ENCODE measurements around the gene C3orf18.

C3orf18 gene

DNA sequence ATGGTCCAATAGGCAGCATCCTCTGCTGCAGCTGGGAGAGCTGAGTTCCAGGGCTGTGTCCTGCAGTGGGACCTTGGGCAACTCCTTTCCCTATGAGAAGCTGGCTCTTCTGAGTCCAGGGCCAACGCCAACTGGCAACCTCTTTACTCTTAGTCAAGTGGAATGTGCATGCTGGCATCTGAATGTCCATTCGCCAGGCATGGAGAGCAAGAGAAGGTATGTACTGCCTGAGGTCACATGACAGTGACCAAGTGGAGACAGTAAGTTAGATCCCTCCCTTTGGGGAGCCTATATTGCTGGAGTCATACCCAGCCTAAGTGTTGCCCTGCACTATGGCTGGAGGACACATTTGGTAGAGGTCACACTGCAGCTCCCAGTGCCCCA, 13.9 kb upstream of the C3orf18 start:
- DNase-seq (ENCODE audit: low read depth in 2 of 2, low spot score in 1 of 2): no peak

DNA sequence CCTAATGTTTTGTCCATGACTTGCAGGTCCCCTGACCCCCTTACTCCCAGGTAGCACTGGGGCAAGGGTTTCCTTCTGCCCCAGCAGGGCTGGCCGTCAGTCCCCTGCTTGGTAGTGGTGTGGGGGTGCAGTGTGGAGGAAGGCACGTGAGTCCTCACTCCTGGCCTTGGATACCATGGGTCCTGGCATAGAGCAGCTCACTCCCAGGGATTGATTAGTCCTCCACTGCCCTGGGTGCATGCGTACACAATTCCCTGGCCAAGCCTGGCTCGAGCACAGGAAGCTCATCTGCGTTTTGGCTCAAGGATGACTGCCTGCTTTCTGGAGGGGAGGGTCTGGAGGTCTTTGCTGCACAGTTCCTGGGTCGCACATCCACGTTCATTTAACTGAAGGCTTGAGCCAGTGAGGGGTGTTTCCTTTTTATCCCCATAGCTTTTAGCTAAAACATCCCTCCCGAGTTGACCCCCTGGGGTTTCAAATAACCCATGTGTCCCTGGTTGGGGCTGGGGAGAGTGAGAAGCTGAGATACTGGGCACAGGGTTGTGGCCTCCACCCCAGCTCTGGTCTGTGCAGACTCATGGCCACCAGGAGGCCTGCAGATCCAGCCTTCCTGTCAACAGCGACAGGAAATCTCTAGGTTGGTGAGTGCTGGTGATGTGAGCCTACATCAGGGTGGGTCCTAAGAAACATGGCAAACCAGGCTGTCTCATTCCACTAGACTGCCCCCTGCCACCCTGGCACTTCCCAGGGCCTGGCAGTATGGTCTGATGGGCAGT, 13.3 kb upstream of the C3orf18 start:
- no peak for DNase-seq (ENCODE audit: low read depth in 2 of 2, low spot score in 1 of 2)

DNA sequence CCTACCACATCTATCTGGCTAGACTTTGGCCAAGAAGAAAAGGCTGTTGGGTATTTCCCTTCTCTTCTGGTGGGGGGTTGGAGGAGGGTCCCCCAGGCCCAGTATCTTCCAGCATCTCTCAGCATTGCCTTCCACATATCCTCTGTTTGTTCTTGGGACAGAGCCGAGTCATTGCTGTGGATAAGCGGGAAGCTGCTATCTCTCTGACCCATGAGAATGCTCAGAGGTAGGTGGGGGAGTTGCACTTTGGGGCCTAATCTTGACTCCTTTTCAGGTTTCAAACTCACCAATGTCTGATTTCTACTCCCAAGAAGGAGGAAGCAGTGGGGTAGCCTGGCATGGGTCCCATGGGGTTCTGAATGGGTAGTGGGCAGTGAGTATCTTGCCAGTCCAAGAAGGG, 9.8 kb upstream of the C3orf18 start:
- DNase-seq (ENCODE audit: low read depth in 2 of 2, low spot score in 1 of 2): no peak

DNA sequence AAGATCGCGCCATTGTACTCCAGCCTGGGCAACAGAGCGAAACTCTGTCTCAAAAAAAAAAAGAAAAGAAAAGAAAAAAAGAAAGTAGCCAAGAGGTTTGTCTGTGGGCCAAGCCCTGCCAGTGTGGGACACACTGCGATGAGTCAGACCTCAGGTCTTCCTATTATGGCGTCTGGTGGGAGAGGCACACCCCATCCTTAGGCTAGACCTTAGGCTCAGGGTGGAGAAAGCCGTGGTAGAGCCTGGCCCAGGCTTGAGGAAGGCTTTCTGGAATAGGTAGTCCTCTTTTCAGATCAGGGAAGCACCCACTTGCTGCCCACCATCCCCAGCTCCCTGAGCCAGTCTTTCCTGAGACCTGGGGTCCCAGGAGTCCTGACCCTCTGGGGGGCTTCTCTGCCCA, 7.8 kb upstream of the C3orf18 start:
- no peak for DNase-seq (ENCODE audit: low read depth in 2 of 2, low spot score in 1 of 2)

DNA sequence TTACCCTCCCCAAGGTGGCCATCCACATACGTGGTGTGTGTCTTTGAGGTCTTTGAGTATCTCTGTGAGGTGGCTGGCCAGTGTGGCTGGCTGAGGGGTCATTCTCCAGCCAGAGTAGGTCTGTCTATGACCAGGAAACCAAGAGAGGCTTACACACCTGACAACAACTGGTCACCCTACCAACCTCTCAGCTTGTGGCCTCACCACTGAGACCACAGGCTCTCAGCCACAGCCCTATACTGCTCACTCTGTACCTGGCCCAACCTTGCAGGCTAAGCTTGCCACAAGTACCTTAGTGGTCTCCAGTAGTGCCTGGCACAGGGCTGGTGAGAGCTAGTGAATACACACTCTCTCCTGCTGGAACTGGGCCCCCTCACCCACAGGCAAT, 6.9 kb upstream of the C3orf18 start:
- DNase-seq (ENCODE audit: low read depth in 2 of 2, low spot score in 1 of 2): no peak

DNA sequence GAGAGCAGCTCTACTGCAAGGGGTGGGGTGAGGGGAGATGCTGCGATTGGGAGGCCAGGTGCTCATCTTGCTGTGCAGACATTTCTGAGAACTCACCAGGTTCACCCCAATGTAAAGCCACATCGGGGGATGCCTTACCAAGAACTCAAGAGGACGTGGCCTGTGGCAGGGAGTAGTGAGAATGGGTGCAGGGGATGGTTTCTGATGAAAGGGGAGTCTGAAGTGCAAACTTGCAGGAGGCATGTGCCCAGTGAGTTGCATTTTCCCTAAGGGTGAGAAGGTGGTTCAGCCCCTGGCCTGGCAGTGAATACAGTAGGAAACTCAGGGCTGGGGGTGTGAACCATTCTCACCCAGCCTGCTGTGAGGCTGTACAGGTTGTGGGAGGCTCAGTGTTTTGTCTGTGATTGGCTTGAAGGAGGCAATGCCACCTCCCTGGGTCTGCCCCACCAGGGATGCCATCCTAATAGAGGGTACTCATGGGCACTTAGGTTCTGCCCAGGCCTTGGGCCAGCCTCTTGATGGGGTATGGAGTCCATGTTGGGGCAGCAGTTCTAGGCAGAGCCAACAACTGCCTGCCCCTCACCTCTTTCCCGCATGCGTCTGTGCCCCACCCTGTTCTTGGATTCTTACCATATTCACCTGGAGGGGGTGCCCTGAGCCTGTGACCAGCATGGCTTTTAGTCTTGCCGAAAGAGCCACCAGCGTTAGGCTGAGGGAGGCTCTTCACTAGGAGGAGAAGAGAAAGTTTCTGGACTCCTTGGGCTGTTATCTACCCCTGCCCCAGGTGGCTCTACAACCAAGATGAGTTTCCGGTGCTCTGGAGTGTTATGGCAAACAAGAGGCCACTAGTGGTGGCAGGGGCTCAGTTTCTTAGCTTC, 6.3 kb upstream of the C3orf18 start:
- peak in 1 of 2 donors; percentile 49 for DNase-seq (ENCODE audit: low read depth in 2 of 2, low spot score in 1 of 2)

DNA sequence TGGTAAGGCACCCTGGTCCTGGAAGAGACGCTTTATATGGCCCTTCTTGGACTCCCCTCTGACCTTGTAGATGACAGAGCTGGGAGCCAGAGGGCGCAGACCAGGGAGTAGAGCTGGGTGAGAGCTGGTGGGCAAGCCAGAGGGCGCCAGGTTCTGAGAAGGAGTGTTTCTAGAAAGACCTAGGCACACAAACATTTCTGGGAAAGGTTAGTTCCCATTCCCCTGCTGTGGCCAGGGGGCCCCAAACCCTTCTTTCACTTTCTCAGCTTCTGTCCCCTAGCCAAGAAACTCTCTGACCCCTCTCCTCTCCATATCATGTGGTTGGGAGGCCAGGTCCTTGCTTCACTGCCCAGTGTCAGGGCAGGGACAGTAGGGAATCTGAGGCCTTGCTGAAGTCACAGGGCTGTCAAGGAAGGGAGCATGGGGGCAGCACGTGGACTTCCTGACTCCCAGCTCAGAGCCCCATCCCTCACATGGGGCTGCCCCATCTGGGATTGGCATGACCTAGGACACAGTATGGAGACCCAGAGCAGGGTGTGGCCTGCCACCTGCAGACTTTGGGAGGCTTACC, 5.3 kb upstream of the C3orf18 start:
- no peak for DNase-seq (ENCODE audit: low read depth in 2 of 2, low spot score in 1 of 2)

DNA sequence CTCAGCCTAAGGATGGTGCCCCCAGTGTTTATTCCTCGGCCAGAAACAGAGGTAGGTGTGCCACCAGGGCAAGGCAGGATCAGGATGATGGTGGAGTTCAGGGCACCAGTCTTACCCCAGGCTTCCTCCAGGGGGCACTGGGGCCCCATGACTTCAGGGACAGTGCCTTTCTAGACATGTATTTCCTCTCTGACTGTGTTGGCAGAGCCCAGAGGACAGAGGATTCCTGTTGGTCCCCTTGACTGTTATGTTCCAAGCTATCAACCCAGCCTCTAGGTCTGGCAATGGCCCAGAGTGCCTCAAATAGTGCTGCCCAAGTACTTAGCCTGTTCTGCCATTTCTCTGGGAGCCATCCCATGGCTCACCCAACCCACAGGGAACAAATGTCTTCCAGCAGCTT, 4.6 kb upstream of the C3orf18 start:
- peak in 1 of 2 donors; percentile 67 for DNase-seq (ENCODE audit: low read depth in 2 of 2, low spot score in 1 of 2)

DNA sequence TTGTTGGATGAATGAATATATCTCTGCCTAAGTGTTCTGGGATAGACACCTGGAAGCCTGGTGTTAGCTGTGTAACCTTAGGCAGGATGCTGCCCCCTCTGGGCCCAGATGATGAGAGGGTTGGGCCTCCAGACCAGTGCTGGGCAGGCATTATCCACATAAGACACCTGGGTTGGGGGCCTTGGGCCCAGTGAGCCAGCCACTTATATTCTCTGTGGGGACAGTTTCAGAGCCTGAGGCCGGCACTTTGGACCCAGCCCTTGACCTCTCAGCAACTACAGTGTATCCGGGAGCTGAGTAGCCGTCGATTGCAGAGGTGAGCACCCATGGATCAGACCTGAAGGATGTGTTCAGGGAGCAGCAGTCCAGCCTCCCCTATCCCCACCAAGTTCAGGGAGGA, 3.9 kb upstream of the C3orf18 start:
- no peak for DNase-seq (ENCODE audit: low read depth in 2 of 2, low spot score in 1 of 2)

DNA sequence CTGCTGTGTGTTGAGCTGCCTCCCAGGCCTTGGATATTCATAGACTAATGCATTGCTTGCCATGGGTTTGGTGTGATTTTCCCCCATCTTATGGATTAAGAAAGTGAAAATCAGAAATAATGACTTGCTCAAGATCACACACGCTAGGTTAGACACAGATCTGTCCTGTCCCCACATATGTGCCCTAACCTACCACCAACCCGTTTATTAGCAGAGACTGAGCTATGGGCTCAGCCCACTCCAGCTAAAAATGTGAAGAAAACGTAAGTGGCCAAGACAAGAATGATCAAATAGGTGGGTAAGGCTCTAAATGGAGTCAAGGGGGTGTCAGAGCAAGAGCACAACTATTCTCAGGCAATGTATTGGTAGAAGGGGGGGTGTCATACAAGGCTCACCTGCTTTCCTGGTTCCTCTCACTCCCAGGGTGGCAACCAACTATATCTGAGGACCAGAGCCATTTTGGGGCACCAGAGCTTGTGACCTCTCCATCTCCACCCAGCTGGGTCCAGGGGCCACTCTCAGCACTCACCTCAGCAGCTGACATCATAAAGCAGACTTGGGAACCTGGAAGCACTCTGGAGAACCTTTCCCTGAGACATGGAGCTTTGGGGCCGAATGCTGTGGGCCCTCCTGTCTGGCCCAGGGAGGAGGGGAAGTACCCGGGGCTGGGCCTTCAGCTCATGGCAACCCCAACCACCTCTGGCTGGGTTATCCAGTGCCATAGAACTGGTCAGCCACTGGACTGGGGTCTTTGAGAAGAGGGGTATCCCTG, 3.1 kb upstream of the C3orf18 start:
- DNase-seq (ENCODE audit: low read depth in 2 of 2, low spot score in 1 of 2): no peak

DNA sequence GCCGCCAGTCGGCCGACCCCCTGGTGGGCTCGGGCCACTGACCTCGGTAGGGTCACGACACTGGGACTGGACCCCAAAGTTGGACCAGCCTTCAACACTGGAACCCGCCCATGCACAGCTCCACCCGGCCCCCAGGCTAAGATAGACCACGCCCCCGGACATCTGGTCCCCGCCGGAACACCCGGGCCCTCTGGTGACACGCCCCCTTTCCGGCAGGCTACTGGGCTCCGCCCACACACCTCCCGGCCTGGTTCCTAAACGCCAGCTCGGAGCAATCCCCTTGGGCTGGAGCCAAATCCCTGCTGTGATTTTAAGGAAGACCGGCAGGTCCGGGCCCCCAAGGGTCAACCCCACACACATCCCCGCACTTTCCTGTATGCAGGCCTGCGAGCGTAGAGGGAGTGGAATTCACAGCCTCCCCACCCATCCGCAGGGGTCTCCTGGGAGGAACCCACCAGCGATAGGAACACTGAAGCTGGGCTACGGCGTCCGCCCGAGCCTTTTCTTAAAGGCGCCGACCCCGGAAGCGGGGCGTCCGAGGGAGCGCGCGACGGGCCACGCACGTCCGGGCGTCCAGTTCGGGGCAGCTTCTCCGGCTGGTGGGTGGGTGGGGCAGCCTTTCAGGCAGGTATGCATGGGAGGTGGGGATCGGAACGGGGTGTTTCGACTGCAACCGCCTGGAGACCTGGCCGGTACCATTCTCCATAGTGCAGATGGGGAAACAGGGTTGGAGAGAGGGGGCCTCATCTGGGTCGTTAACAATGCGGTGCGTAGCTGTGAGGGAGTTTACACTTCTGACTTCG, 1.6 kb upstream of the C3orf18 start, which contains the start of gene HEMK1:
TSS of gene HEMK1 (plus strand) at position 576 of the 803 bp plus-strand sequence. CDS start 1,583 bp downstream, outside the sequence.
- DNase-seq (ENCODE audit: low read depth in 2 of 2, low spot score in 1 of 2): peak; percentile 91

DNA sequence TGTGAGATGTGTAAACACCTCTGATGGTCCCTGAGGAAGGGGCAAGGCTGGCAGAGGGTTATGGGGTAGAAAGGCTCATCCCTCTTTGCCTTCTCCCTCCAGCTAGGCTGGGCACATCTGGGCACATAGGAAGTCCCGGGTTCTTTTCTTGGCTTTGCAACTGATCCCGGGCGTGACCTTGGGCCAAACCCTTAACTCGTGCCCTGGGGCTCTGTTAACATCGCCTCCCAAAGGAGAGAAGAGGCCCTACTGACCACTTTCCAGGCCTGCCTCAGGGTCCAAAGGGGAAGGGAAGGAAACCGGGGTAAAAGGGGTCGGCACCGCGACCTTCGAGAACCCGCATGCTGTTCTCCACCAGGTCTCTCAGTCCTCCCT, 549 bp downstream of the C3orf18 start:
- DNase-seq (ENCODE audit: low read depth in 2 of 2, low spot score in 1 of 2): no peak

DNA sequence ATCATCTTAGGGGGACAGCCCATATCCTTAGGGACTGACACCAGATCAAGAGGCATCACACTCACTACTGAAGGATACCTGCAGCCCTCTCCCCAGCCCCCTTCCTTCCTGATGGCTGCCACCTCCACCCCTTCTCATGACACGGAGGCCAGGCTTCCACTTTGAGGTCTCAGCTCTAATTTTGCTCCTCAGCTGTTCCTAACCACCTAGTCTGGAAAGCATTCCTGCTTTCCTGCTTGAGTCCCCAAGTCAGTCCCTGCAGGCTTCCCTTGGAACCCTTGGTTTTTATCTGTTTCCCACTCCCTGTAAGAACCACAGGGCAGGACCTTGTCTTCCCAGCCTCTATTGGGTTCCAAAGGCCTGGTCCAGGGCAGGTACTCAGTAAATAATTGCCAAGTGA, 3.2 kb downstream of the C3orf18 start:
- DNase-seq (ENCODE audit: low read depth in 2 of 2, low spot score in 1 of 2): no peak

DNA sequence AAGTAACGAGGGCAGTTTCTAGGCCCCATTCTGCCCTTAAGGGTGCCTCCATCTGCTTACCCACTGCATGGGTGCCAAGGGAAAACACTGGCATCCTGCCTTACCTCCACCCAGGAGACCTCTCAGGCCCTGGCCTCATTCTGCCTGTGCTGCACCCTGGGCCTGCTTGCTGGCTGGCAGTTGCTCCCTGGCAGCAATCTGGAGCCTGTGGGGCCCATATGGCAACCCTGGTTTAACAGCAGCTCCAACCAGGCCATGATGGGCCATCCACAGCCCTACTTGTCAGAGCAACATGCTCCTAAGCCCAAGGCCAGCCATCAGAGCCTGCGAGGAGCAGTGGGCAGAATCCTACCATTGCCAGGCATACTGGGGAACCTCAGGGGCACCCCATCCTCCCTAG, 3.7 kb downstream of the C3orf18 start:
- no peak for DNase-seq (ENCODE audit: low read depth in 2 of 2, low spot score in 1 of 2)

DNA sequence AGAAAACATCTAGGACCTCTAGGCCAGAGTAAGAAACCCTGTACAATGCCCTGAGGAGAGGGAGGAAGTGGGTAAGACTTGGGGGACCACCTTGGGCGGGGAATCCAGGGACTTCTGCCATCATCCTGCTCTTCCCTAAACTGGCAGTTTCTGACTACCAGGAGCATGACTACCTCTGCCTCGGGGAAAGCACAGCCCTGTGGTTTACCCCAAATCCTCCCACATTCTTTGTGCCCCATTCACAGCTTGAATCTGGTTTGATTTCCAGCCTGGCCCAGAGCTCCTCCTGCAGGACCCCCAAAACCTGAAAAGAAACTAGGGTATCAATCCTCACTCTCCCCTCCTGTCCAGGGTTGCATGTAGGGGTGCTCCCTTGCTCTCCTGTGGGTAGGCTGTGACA, 4.7 kb downstream of the C3orf18 start:
- DNase-seq (ENCODE audit: low read depth in 2 of 2, low spot score in 1 of 2): no peak

DNA sequence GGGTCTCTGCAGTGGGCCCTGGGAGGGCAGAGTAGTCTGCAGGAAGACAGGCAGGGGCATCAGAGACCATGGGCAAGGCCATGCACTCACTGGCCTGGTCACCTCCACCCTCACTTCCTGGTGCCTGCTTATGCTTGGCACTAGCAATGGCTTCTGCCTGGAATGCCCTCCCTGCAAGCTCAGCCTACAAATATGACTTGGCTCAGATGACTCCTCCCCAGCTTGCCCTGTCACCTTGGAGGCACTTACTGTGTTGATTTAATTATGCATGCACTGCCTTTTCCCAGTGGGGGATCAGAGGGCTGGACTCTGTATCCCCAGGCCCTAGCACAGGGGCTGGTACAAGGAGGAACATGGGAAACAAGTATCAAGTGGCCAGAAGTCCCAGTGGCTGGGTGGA, 7.8 kb downstream of the C3orf18 start:
- no peak for DNase-seq (ENCODE audit: low read depth in 2 of 2, low spot score in 1 of 2)

DNA sequence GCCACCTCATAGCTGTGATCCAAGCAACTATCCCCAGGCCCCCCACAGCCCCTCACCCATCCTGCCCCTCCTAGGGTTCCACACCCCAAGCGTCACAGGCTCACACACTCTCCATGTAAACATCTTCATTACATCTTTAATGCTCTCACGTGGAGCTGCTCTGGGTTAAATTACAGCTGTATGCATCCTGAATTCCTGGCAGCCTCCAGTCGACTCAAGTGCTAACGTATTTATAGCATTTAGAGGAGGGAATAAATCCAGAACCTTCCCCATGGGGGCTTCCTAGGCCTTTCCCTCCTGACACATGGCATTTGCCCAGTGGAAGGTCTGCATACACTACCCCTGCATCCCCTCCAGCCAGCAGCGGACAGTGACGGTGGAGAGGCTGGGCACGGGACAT, 9.6 kb downstream of the C3orf18 start:
- DNase-seq (ENCODE audit: low read depth in 2 of 2, low spot score in 1 of 2): no peak

DNA sequence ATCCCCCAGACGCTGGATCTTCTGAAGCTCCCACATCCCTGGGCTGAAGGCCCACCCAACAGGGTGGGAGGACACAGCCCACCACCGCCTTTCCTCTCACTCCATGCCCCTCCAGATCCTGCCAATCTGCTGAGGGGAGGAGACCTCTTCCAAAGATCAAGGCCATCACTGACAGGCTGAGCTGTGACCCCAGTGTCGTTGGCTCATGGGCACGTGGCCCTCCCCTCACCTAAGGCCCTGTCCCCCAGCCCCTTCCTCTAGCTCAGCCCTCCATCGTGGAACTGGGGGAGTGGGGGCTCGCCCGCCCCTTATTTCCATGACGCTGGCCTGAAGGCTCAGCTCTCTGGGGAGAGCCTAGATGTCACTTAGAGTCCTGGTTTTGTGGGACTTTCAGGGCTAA, 10.4 kb downstream of the C3orf18 start:
- no peak for DNase-seq (ENCODE audit: low read depth in 2 of 2, low spot score in 1 of 2)

DNA sequence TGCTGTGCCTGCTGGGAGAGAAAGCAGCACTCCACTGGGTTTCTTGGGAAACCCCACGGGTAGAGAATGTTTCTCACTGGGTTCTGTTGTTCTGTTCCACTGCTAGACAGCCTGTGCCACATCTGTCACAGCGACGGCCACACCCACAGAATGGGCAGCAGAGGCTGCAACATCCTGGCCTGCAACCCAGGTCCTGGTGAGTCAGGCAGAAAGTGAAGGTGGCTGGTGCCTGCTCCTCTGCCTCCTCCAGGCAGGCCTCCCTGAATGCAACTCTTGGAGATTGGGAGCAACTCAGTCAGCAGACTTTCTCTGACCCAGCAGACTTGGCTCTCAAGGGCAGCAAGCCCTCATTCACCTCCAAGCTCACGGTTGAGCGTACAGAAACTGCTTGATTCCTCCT, 13.0 kb downstream of the C3orf18 start:
- DNase-seq (ENCODE audit: low read depth in 2 of 2, low spot score in 1 of 2): no peak

DNA sequence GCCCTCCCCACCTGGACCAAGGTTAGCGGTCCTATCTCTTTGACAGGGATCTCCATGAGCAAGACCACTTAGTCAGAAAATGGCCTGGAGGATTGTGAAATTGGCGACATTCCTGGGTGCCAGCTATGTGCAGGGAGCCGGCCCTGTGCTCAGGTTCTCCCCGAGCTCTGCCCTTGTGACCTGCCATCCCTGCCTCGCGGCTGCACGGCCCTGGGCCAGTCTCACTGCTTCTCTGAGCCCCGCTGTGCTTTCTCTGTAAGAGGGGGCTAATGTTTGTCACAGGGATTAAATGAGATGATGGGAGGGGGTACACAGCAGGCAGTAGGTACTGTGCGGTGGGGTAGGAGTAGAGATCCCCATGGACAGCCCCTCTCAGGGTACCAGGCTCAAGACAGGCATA, 14.9 kb downstream of the C3orf18 start:
- no peak for DNase-seq (ENCODE audit: low read depth in 2 of 2, low spot score in 1 of 2)
